Stimulated activated CD4-positive, alpha-beta T cell treated with anti-CD3 and anti-CD28 coated beads, Interleukin-4, amount 100 ng/mL, for 48 hours (primary cell): ENCODE data around the gene CLCN6.
"Not testable (repeated sequence)": the region's sequence is repeated elsewhere in the genome, so short reads cannot be mapped to it uniquely, and the experiment has no call there.

Experiments used
- DNase-seq, 2 donors: peaks; one replicate each; pipeline ENCODE4 v3.0.0-alpha.2; 2020; ENCODE audit warnings: low read depth in 2 of 2

Gene CLCN6

DNA sequence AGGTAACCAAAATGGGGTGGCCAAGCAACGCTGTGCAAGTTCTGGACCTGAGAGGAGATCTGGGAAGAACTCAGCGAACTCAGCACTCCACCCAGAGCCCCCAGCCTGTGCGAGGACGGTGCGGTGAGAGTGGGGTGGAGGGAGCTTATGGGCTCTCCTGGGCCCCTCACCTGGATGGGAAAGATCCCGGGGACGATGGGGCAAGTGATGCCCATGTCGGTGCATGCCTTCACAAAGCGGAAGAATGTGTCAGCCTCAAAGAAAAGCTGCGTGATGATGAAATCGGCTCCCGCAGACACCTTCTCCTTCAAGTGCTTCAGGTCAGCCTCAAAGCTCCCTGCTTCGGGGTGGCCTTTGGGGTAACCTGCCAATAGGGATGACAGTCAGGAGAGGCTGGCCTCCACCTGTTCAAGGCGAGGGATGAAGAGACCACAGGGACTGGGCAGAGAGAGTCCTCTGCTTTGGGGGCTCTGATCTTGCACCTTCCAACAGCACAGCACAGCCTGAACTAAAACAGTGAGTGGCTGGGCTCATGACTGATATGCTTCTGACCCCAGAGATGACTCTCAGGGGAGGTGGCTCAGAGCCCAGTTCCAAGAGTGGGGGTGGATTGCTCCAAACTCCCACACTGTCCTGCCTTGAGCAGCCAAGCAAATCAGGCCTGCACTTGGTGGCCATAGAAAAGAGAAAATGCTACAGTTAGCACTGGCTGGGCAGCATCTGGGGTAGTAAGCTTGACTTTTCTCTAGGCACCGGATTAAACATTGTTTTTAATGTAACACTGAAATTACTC is 9.8 kb upstream of the CLCN6 start:
- DNase-seq: no peak

DNA sequence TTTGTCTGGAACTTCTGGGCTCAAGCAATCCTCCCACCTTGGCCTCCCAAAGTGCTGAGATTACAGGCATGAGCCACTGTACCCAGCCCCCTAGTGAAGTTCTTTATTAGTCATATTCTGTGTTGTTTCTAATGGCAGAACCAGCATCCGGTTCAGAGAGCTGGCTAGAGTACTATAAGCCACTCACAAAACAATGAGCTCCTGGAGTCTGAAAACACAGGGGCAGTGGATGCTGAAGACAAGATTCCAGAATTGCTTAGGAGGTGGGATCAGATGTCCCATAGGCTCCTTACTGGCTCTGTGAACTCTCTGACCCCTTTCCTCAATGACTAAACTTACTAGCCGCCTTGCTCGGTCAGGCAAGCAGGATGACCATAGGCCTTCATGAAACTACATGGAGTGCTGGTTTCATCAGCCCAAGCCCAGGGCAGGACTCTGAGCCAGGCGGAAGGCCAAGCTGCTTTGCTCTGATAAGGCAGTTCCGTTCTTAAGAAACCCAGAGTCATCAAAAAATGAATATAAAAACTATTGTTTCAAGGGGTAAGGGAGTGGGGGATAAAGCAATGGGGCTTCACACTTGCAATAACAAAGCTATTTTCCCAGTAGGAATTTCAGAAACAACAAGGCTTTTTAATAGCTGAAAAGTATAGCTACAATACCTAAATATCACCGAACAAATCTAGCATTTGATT is 8.3 kb upstream of the CLCN6 start:
- no peak for DNase-seq

DNA sequence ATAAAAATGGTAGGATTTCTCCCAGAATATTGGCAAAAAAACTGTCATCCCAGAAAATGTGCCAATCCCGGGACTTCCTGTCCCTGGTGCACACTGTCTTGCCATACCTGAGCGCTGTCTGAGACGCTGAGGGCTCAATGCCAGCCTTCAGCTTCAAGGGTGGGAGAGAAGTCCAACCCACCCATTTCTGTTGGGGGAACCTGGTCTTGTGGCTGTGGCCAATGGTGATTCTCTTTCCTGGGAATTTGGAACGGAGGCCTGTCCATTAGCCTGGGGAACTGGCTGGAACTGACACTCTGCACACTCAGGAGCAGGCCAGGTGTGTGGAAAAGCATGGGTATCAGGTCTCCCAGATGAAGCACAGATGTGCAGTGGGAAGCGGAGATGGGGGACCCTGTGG is 6.9 kb upstream of the CLCN6 start:
- DNase-seq: no peak

DNA sequence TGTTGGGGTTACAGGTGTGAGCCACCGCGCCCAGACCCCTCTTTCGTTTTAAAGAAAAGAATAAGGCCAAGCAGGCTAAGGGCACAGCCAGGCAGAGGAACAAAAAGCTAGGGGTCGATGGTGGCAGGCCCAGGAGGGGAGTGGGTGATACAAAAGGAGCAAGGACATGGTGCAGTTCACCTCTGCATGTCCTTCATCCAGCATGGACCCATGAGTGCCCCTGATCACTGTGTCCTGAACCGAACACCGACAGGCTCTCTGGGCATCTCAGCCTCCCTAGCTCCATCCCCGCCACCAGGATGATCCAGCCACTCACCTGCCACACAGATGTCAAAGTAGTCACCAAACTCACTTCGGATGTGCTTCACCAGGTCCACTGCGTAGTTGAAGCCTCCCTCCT is 6.1 kb upstream of the CLCN6 start:
- DNase-seq: no peak

DNA sequence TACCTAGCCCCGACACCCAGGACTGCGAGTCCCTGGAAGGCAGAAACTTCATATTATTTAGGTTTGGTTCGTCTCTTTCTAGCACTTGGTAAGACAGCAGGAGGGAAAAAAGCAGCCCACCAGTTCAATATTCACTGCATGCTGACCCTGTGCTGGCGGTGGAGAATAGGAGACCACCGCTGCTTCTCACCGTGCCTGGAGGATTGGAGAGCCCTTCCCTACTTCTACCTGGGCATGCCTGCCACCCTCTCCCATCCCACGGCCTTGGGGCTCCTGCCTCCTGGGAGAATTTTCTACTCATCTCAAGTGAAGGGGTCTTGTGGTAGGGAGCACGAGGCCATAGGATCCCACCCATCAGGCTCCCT is 5.6 kb upstream of the CLCN6 start:
- no peak for DNase-seq

DNA sequence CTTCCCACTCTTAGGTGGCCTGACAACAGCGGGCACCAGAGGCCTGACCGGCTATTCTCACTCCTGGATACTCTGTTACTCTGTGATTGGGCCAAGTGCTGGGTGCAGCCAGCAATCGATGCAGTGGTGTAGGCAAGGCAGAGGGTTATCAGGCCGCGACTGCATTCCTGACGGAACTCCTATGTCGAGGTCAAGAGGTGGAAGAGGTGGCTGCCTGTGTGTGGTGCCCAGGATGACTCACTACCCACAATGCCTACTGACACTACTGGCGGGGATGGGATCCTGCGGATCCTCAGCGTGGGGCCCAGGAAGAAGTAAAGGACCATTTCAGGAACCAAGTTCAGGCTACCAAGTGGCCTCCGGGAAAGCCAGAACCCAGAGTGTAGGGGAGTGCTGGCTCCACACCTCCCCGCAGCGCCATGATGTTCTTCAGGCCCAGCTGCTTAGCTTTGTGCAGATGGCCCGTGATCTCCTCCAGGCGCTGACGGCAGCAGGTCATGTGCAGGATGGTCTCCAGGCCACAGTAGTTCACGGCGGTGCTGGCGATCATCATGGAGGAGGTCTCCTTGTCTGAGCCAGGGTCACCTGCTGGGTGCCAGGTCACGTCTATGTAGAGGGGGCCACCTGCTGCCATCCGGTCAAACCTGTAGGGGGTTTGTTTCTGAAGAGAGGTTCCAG is 5.1 kb upstream of the CLCN6 start:
- DNase-seq: no peak

DNA sequence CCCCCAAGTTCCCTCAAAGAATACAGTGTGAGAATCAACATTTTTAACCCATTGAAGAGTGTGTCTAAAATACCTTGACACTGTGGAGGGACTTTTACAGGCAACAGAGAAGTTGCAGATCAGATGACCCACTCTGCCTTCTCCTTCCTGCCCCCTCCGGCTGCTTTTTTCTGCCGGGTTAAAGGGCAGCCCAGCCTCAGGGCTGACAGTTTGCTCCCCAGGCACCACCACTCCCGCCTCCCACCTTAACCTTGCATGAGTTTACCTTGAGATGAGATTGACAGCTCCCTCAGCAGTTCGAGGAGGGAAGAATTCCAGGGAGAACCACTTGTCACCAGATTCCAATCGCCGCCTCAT is 3.4 kb upstream of the CLCN6 start:
- no peak for DNase-seq

DNA sequence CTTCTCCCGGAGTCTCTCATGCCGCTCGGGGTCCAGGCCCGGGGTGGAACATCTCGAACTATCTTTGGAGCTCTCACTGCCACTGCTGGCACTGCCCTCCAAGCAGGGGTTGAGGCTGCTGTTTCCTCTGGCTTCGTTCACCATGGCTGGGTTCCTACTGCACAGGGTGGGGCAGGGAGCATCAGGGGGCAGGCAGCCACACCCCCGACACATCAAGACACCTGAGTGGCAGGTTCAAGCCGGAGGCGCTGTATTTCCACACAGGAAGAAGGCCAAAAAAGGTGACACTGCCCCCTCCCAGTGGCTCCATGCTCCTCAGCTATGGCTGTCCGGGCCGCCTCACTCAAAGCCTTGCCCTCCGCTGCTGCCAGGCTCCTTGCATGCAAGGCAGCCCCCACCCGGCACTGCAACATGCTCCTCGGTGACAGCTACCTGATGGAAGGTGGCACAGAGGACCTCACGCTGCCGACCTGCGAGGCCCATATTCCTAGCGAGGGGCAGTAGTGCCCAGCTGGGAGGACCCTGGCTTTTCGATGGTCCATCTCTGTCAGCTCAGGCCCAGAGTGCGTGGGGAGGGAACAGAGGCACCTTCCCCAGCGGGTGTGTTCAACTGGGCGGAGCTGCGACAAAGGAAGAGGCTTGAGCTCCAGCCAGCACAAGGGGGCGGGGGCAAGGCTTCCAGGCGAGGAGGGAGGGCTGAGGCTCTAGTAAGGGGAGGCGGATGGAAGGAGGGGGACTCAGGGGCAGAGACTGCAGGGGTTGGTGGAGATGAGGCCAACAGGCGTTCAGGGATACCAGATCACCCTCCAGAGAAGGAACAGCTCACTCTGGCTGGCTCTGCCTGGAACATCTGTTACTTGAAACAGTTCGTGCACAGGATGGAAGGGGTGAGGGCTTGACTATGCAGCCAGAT is 2.8 kb upstream of the CLCN6 start:
- peak; percentile 55 to 58 for DNase-seq

DNA sequence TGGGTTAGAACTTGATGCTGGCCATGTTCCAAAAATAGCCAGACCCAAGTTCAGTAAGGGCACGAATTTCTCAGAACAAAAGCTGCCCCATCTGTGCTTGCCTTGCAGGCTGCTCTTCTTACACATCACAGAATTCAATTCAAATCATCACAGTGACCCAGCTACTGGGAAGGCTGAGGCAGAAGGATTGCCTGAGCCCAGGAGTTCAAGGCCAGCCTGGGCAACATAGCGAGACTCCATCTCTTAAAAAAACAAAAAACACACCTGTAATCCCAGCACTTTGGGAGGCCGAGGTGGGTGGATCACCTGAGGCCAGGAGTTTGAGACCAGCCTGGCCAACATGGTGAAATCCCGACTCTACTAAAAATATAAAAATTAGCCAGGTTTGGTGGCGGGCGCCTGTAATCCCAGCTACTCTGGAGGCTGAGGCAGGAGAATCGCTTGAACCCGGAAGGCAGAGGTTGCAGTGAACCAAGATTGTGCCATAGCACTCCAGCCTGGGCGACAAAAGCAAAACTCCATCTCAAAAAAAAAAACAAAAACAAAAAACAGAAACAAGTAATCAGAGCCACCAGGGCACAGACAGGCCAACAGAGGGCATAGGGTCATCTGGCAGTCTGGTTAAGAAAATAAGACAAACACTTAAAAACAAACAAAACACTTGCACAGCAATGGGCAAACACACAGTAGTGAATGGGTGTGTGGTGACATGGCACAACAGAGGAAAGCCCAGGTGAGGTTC is 1.9 kb upstream of the CLCN6 start:
- DNase-seq: not testable (repeated sequence)

DNA sequence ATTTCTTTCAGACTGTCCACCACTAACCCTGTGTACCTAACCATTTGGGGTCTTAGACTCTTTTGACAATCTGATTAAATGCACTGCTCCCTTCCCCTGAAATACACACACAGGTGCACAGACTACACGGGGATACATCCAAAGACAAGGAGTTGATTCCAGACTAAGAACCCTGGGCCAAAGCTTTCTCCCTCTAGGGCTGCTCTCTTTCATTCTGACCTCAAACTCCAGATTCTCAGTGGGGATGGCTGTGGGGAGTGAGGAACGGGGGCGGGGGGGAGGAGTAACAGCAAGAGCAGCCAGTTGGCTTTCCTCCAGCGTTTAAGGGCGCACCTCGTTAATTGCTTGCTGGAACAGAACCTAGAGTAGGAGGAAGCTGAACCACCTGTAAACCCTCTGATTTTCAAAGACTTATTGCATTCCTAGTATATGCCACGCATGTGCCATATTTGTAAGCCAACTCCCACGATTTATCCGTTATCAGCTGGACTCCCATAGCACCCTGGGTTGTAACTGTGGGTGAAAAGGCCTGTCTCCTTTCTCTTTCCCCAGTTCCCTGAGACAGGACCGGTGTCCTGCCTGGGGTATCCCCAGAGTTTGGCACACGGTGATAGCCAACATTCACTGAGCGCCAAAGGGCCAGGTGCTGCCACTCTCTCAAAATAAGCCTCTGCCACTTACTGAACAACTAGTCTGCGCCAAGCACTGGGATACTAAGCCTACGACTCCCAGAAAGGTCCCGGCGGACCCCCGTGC is 1.1 kb upstream of the CLCN6 start:
- peak in 1 of 2 donors; percentile 19 for DNase-seq

DNA sequence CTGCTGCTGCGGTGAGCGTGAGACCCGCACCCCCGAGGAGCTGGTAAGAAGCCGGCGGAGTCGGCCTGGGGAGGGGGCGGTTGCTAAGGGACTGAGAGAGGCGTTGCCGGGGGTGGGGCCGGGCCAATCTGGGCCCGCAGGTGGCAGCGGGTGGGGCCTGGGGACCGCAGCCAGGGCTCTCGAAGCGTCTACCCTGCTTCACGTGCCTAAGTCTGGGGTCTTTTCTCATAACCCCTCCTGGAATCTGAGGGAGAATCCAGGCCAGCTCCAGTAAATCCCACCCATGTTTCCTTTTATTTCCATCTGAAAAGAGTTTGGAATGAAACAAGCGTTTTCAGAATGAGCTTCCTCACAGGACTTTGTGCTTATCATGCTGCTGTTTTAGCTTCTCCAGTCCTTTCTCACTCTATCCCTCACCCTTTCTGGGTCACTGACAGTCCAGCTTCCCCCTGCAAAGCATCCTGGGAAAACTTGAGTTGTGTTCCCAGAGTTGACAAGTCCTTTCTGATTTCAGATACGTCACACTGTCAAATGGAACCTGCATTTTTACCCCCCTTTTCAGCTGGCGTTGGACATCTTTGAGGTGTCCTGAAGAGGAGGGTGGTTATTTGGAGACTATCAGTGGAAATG is 431 bp downstream of the CLCN6 start:
- DNase-seq: no peak

DNA sequence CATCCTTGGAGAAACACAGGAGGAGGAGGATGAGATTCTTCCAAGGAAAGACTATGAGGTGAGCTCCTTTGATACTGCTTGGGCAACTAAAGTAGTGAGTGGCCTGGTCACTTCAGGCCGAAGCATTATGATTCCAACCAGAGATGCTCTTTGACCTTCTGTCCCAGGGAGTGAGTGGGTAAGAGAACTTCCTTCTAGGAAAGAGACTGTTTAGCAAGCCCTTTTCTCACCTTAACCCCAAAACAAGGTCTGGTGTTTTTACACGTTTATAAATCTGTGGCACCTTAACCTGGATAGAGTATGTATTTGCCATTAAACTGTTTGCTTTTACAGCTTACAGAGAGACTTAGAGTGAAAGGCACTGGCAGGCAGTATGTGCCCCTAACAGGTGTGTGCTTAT is 1.1 kb downstream of the CLCN6 start:
- no peak for DNase-seq

DNA sequence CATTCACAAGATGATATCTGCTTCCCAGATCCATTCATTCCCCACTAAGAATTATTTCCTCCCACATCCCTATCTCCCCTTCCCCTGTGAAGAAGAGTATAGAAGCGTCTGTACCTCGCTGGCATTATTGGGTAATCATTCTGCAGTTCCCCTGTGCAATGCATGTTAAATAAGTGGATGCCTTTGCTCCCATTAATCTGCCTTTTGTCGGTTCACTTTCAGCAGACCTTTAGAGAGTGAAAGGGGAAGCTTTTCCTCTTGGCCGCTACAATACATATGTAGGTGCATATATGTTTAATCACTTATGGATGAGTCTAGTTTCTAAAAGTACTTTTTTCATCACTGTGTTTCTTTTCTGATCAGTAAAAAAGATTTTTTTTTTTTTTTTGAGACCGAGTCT is 7.0 kb downstream of the CLCN6 start:
- no peak for DNase-seq

DNA sequence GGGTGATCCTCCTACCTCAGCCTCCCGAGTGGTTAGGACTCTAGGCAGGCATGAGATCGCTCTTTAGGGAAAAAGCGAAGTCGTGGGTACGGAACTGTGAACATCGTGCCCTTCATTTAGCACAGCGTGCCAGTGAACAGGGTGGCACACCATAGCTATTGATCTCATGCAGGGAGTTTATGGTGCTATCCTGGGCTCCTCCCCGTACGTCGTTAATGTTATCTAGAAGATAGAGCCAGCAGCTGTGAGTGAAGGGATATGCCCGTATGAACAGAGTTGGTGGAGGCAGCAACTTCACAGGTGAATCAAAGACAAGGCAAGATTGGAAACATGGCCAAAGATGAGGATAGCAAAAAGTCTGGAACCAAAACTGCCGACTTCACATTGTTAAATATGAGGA is 11.2 kb downstream of the CLCN6 start:
- no peak for DNase-seq

DNA sequence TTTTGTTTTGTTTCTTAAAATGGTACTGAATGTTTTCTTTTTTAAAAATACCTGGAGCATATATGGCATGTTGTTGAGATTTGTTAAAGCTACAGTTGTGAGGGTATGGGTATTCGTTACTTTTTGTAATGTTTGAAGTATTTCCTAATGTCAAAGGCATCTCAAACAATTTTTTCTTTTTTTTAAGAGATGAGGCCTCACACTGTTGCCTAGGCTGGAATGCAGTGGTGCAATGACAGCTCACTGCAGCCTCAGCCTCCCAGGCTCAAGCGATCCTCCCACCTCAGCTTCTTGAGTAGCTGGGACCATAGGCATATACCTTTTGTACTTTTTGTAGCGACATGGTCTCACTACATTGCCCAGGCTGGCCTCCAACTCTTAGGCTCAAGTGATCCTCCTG is 16.1 kb downstream of the CLCN6 start:
- DNase-seq: no peak

DNA sequence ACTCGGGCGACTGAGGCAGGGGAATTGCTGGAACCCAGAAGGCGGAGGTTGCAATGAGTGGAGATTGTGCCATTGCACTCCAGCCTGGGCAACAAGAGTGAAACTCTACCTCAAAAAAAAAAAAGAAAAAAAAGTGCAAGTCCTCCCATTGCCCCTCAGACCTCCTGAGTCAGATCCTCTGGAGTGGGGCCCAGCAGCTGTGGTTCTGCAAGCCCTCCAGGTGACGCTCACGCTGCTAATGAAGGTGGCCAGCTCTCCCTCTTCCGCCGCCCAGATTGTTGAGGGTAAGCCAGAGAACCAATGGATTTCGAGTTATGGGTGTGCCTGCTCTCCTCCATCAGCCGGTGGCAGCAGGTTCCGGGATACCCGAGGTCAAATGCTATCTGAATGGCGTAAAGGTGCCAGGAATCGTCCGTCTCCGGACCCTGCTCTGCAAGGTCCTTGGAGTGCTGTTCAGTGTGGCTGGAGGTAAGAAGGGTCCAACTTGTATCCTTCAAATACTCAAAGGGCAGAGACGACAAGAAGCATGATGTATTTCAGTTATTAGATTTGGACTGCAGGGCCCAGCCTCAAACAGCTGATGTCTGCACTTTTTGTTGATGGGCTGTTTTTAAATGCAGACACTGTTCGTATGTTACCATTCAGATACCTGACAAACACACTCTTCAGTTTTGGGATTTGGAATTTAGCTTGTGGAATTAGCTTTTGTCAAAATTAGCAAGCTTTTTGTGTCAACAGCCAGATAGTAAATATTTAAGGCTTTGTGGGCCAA is 17.6 kb downstream of the CLCN6 start:
- no peak for DNase-seq

DNA sequence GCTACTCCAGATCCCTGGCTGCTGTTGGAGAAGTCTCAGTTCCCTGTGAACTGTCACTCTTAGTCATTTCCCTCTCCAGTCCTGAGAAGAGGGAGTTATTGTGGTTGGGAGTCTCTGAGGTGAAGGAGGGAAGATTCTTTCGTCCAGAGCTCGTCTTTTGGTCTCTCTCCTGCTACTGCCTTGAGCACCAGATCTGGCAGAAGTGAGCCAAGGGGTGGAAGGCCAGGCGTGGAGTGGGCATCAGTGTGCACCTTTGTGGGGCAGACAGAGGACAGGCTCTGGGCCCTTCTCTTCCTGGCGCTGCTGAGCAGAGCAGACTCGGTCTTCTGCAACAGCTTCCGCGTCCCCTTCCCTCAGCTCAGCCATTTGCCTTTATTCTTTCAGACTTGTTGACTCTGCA is 19.1 kb downstream of the CLCN6 start:
- DNase-seq: no peak

DNA sequence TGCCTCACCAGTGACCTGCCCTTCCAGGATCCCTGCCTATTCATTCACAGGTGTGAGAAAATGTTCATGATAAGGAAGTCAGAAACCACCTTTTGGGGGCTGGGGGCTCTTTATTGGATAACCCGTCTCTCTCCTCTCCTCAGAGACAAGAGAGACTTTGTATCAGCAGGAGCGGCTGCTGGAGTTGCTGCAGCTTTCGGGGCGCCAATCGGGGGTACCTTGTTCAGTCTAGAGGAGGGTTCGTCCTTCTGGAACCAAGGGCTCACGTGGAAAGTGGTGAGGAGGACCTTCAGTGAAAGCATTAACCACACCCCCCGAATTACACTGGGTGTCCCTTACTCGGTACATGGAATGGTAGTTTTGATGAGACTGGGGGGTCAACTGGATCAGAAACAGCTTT is 21.0 kb downstream of the CLCN6 start:
- no peak for DNase-seq

DNA sequence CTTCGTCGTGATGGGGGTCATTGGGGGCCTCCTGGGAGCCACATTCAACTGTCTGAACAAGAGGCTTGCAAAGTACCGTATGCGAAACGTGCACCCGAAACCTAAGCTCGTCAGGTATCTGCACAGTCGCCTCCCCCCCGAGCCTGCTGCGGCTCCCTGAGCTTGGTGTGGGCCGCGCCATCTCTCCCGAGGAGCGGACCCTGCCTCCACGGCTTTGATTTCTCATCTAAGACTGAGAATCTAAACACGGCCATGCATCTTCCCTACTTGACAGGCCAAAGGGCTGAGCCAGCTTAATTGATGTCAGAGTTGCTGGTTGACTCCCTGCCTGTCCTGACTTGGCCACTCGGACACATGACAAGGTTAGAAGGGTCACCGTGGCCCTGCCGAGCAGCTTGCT is 22.5 kb downstream of the CLCN6 start:
- no peak for DNase-seq
